ENCODE data around the gene LCNL1. TPM values are rescaled to one million over a fixed set of nuclear protein-coding genes. Genes with fewer than 3 reads are reported as not detected.

Gene LCNL1
- total RNA-seq, 1 donor from 2014 or later = 0.45 TPM

- H3K27me3 Mint-ChIP-seq (ENCODE audit: low read depth, unreplicated experiment) = no peaks in the 10 kb centered on the region
- no peak overlapping the region for H3K4me3 ChIP-seq (ENCODE audit: insufficient read depth, low read depth, low read length)
- H3K36me3 Mint-ChIP-seq (ENCODE audit: low read depth, unreplicated experiment) = peaks cover 9% of the 10 kb centered on the region
- H3K4me1 Mint-ChIP-seq (ENCODE audit: low read depth, unreplicated experiment) = no peaks in the 10 kb centered on the region
- TF ChIP-seq CTCF (IDR thresholded peaks at IDR 0.05; ENCODE audit: insufficient read depth, low read depth, low read length) (no peak), EZH2 (IDR thresholded peaks at IDR 0.05; ENCODE audit: insufficient read depth, low read length) (no peak)
- no peak overlapping the region for H3K27ac ChIP-seq (ENCODE audit: low read depth, low read length)
- no peak for FAIRE-seq
- no peaks in the 10 kb centered on the region for H3K4me1 ChIP-seq (ENCODE audit: insufficient read depth, low read length)
- no peaks in the 10 kb centered on the region for H3K36me3 ChIP-seq (ENCODE audit: insufficient read depth, low read length)
- no peaks in the 10 kb centered on the region for H4K20me1 ChIP-seq (ENCODE audit: insufficient read depth, low read length)
- no peaks in the 10 kb centered on the region for H3K9me3 Mint-ChIP-seq (ENCODE audit: unreplicated experiment)
- DNase-seq (ENCODE audit: low read depth) = no peak
- no peaks in the 10 kb centered on the region for H3K9me3 ChIP-seq (ENCODE audit: insufficient read depth, low read depth, low read length)
- H3K9ac ChIP-seq (ENCODE audit: low read length) = no peak overlapping the region
- no peak overlapping the region for H3K27ac Mint-ChIP-seq (ENCODE audit: unreplicated experiment)
- no peak overlapping the region for H3K4me3 Mint-ChIP-seq (ENCODE audit: unreplicated experiment)
- H3K27me3 ChIP-seq (ENCODE audit: insufficient read depth, low read length) = no peaks in the 10 kb centered on the region
- H2AFZ ChIP-seq (ENCODE audit: low read depth, low read length) = no peak overlapping the region
- no peak overlapping the region for H3K4me2 ChIP-seq (ENCODE audit: low read length)
- no peaks in the 10 kb centered on the region for H3K79me2 ChIP-seq (ENCODE audit: insufficient read depth, low read length)
Measured at GRCh38 chr9:137011907-137012675, 29.3 kb downstream of the LCNL1 start.

- Mint-ChIP-seq H3K4me3 (ENCODE audit: unreplicated experiment) (no peak overlapping the region), H3K9me3 (ENCODE audit: unreplicated experiment) (no peaks in the 10 kb centered on the region), H3K36me3 (ENCODE audit: low read depth, unreplicated experiment) (peaks cover 9% of the 10 kb centered on the region), H3K4me1 (ENCODE audit: low read depth, unreplicated experiment) (no peaks in the 10 kb centered on the region), H3K27ac (ENCODE audit: unreplicated experiment) (no peak overlapping the region), H3K27me3 (ENCODE audit: low read depth, unreplicated experiment) (no peaks in the 10 kb centered on the region)
- Histone ChIP-seq H3K27ac (ENCODE audit: low read depth, low read length) (no peak overlapping the region), H3K27me3 (ENCODE audit: insufficient read depth, low read length) (no peaks in the 10 kb centered on the region), H3K9ac (ENCODE audit: low read length) (no peak overlapping the region), H3K4me3 (ENCODE audit: insufficient read depth, low read depth, low read length) (no peak overlapping the region), H3K79me2 (ENCODE audit: insufficient read depth, low read length) (no peaks in the 10 kb centered on the region), H3K36me3 (ENCODE audit: insufficient read depth, low read length) (no peaks in the 10 kb centered on the region), H3K9me3 (ENCODE audit: insufficient read depth, low read depth, low read length) (no peaks in the 10 kb centered on the region), H4K20me1 (ENCODE audit: insufficient read depth, low read length) (no peaks in the 10 kb centered on the region), H3K4me1 (ENCODE audit: insufficient read depth, low read length) (no peaks in the 10 kb centered on the region), H3K4me2 (ENCODE audit: low read length) (no peak overlapping the region), H2AFZ (ENCODE audit: low read depth, low read length) (no peak overlapping the region)
- no peak for FAIRE-seq
- TF ChIP-seq EZH2 (IDR thresholded peaks at IDR 0.05; ENCODE audit: insufficient read depth, low read length) (no peak), CTCF (IDR thresholded peaks at IDR 0.05; ENCODE audit: insufficient read depth, low read depth, low read length) (no peak)
- DNase-seq (ENCODE audit: low read depth) = no peak
Measured at GRCh38 chr9:137012694-137013570, 30.1 kb downstream of the LCNL1 start.

Measured in astrocyte (in vitro differentiated cells and primary cell).